ENCODE results near the gene NAT16. TPM values are rescaled to one million over a fixed set of nuclear protein-coding genes. Genes with fewer than 3 reads are reported as not detected.

NAT16 gene
- total and polyA plus RNA-seq, 9 of the 15 experiments (the other 6 are each of a cell fraction or from before 2014, with no cell fraction given), result 0.04 TPM; not detected in 8

- TF ChIP-seq, protein P1, sequence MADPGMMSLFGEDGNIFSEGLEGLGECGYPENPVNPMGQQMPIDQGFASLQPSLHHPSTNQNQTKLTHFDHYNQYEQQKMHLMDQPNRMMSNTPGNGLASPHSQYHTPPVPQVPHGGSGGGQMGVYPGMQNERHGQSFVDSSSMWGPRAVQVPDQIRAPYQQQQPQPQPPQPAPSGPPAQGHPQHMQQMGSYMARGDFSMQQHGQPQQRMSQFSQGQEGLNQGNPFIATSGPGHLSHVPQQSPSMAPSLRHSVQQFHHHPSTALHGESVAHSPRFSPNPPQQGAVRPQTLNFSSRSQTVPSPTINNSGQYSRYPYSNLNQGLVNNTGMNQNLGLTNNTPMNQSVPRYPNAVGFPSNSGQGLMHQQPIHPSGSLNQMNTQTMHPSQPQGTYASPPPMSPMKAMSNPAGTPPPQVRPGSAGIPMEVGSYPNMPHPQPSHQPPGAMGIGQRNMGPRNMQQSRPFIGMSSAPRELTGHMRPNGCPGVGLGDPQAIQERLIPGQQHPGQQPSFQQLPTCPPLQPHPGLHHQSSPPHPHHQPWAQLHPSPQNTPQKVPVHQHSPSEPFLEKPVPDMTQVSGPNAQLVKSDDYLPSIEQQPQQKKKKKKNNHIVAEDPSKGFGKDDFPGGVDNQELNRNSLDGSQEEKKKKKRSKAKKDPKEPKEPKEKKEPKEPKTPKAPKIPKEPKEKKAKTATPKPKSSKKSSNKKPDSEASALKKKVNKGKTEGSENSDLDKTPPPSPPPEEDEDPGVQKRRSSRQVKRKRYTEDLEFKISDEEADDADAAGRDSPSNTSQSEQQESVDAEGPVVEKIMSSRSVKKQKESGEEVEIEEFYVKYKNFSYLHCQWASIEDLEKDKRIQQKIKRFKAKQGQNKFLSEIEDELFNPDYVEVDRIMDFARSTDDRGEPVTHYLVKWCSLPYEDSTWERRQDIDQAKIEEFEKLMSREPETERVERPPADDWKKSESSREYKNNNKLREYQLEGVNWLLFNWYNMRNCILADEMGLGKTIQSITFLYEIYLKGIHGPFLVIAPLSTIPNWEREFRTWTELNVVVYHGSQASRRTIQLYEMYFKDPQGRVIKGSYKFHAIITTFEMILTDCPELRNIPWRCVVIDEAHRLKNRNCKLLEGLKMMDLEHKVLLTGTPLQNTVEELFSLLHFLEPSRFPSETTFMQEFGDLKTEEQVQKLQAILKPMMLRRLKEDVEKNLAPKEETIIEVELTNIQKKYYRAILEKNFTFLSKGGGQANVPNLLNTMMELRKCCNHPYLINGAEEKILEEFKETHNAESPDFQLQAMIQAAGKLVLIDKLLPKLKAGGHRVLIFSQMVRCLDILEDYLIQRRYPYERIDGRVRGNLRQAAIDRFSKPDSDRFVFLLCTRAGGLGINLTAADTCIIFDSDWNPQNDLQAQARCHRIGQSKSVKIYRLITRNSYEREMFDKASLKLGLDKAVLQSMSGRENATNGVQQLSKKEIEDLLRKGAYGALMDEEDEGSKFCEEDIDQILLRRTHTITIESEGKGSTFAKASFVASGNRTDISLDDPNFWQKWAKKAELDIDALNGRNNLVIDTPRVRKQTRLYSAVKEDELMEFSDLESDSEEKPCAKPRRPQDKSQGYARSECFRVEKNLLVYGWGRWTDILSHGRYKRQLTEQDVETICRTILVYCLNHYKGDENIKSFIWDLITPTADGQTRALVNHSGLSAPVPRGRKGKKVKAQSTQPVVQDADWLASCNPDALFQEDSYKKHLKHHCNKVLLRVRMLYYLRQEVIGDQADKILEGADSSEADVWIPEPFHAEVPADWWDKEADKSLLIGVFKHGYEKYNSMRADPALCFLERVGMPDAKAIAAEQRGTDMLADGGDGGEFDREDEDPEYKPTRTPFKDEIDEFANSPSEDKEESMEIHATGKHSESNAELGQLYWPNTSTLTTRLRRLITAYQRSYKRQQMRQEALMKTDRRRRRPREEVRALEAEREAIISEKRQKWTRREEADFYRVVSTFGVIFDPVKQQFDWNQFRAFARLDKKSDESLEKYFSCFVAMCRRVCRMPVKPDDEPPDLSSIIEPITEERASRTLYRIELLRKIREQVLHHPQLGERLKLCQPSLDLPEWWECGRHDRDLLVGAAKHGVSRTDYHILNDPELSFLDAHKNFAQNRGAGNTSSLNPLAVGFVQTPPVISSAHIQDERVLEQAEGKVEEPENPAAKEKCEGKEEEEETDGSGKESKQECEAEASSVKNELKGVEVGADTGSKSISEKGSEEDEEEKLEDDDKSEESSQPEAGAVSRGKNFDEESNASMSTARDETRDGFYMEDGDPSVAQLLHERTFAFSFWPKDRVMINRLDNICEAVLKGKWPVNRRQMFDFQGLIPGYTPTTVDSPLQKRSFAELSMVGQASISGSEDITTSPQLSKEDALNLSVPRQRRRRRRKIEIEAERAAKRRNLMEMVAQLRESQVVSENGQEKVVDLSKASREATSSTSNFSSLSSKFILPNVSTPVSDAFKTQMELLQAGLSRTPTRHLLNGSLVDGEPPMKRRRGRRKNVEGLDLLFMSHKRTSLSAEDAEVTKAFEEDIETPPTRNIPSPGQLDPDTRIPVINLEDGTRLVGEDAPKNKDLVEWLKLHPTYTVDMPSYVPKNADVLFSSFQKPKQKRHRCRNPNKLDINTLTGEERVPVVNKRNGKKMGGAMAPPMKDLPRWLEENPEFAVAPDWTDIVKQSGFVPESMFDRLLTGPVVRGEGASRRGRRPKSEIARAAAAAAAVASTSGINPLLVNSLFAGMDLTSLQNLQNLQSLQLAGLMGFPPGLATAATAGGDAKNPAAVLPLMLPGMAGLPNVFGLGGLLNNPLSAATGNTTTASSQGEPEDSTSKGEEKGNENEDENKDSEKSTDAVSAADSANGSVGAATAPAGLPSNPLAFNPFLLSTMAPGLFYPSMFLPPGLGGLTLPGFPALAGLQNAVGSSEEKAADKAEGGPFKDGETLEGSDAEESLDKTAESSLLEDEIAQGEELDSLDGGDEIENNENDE (IDR thresholded peaks at IDR 0.05; ENCODE audit: low read depth, low read length), result no peak
- TF ChIP-seq, protein P2, sequence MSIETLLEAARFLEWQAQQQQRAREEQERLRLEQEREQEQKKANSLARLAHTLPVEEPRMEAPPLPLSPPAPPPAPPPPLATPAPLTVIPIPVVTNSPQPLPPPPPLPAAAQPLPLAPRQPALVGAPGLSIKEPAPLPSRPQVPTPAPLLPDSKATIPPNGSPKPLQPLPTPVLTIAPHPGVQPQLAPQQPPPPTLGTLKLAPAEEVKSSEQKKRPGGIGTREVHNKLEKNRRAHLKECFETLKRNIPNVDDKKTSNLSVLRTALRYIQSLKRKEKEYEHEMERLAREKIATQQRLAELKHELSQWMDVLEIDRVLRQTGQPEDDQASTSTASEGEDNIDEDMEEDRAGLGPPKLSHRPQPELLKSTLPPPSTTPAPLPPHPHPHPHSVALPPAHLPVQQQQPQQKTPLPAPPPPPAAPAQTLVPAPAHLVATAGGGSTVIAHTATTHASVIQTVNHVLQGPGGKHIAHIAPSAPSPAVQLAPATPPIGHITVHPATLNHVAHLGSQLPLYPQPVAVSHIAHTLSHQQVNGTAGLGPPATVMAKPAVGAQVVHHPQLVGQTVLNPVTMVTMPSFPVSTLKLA (conservative IDR thresholded peaks at IDR 0.05), result no peak
- no peak for TF ChIP-seq MXI1 (IDR thresholded peaks at IDR 0.05; ENCODE audit: low read depth, low read length)
- TF ChIP-seq RFX5 (IDR thresholded peaks at IDR 0.05; ENCODE audit: low read depth, low read length), result no peak
- TF ChIP-seq ZKSCAN1 (IDR thresholded peaks at IDR 0.05; ENCODE audit: low read depth, low read length), result no peak
- no peak for TF ChIP-seq HIVEP1 (CRISPR knock-in tag; IDR thresholded peaks at IDR 0.05)
- TF ChIP-seq KDM5B (IDR thresholded peaks at IDR 0.05; ENCODE audit: insufficient replicate concordance, low read depth, low read length), result peak; percentile 17
- no peak for TF ChIP-seq FOXA3 (CRISPR knock-in tag; conservative IDR thresholded peaks at IDR 0.05 in 1 of 2, IDR thresholded peaks at IDR 0.05 in 1 of 2)
- TF ChIP-seq DPF2 (IDR thresholded peaks at IDR 0.05), result no peak
- TF ChIP-seq POLR2G (IDR thresholded peaks at IDR 0.05; ENCODE audit: low read depth, low read length), result peak; percentile 74
- no peak for TF ChIP-seq TEAD1 (CRISPR knock-in tag; IDR thresholded peaks at IDR 0.05)
- peak in 1 of 2 experiments; percentile 20; a peak in 1 of 4 replicates for TF ChIP-seq MAZ (CRISPR knock-in tag; conservative IDR thresholded peaks at IDR 0.05 in 1 of 2, IDR thresholded peaks at IDR 0.05 in 1 of 2)
These were observed 16.6 kb downstream of the NAT16 start (continued) for GRCh38 chr7:101163279-101164070.
